Esophagus (tissue), 2 donors: Measurements from ENCODE around the gene RPS3. TPM values are rescaled to one million over a fixed set of nuclear protein-coding genes. Genes with fewer than 3 reads are reported as not detected.
A peak's percentile ranks its signal among the peaks of the same experiment; 100 is the strongest.
"Not testable (repeated sequence)": the region's sequence is repeated elsewhere in the genome, so short reads cannot be mapped to it uniquely, and the experiment has no call there.

Experiments used
- H3K27ac ChIP-seq, 2 donors: one replicate each; pipeline ENCODE4 v1.5.1; 2013; ENCODE audit warnings: low read depth in 2 of 2, mild to moderate bottlenecking in 2 of 2, inconsistent platforms in 1 of 2, low read length in 1 of 2, moderate library complexity in 1 of 2
- H3K27me3 ChIP-seq, 2 donors: one replicate each; pipeline ENCODE4 v1.6.1; 2013; ENCODE audit warnings: low read length in 2 of 2, control low read depth in 1 of 2, mild to moderate bottlenecking in 1 of 2; ENCODE audit not compliant: insufficient read depth in 2 of 2, control insufficient read depth in 1 of 2
- H3K36me3 ChIP-seq, 2 donors: one replicate each; pipeline ENCODE4 v1.6.1; 2013; ENCODE audit warnings: low read length in 1 of 2; ENCODE audit not compliant: control insufficient read depth in 2 of 2, insufficient read depth in 2 of 2
- H3K4me1 ChIP-seq, 2 donors: one replicate each; pipeline ENCODE4 v1.6.1; 2013; ENCODE audit warnings: low read length in 1 of 2; ENCODE audit not compliant: control insufficient read depth in 2 of 2, insufficient read depth in 2 of 2
- H3K4me3 ChIP-seq, 2 donors: one replicate each; pipeline ENCODE4 v1.5.1; 2013; ENCODE audit warnings: low read length in 2 of 2, mild to moderate bottlenecking in 2 of 2, low read depth in 1 of 2, moderate library complexity in 1 of 2
- H3K9me3 ChIP-seq, 2 donors: one replicate each; pipeline ENCODE4 v1.6.1; 2013; ENCODE audit warnings: mild to moderate bottlenecking in 2 of 2, low read depth in 1 of 2, low read length in 1 of 2, moderate library complexity in 1 of 2; ENCODE audit not compliant: control insufficient read depth in 2 of 2, insufficient read depth in 1 of 2
- WGBS, 2 donors: extraction: QIAGEN DNeasy Blood & Tissue Kit; methylation state at CpG; one replicate each; pipeline ENCODE4 v1.1.7; 2013; 5-methylcytosine and 5-hydroxymethylcytosine counted together
- polyA plus RNA-seq, 2 donors: library from polyadenylated mRNA; stranded (reverse); fragments of 200-250 nt; gene quantifications; one replicate each; pipeline ENCODE4 v1.2.3, GENCODE V29; 2013
- donor health status: healthy with polysubstance abuse.
- donor health status: Bipolar disorder and iron deficiency.

The RPS3 gene
- polyA plus RNA-seq, 2 donors, result 1,864 to 2,574 TPM

DNA sequence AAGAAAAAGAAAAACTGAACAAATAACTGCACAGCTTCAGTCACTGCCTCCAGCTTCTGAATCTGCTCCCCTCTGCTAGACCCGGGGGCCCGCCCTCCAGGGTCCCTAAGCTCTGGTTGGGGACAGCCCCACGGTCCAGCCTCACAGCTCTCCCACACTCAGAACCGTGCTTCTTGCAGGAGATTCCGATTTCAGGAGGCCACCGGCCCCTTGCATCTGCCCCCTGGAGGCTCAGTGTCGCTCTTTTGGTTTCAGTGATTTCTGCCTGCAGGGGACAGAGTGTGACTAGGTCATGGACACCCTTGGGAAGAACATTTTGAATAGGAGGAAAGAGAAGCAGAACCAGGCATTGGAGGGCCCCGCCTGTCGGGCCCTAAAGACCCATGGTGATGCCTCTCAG, 23.1 kb upstream of the RPS3 start:
- 88 to 90% methylated on average over 9 of the region's 9 CpGs for WGBS, 2 donors
- H3K4me1 ChIP-seq, result peaks cover 0 to 10% of the 10 kb centered on the region in 2 donors
- H3K9me3 ChIP-seq, result no peaks in the 10 kb centered on the region
- no peak overlapping the region for H3K27ac ChIP-seq
- no peaks in the 10 kb centered on the region for H3K36me3 ChIP-seq
- no peak overlapping the region for H3K4me3 ChIP-seq
- no peaks in the 10 kb centered on the region for H3K27me3 ChIP-seq

DNA sequence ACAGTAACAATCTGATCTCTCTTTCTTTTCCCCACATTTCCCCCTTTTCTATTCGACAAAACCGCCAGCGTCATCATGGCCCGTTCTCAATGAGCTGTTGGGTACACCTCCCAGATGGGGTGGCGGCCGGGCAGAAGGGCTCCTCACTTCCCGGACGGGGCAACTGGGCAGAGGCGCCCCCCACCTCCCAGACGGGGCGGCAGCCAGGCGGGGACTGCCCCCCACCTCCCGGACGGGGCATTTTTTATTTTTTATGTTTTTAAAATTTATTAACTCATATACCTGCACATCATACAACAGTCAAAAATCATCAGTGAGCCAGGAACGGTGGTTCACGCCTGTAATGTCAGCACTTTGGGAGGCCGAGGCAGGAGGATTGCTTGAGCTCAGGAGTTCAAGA, 20.5 kb upstream of the RPS3 start:
- 92 to 93% methylated on average over 17 of the region's 17 CpGs for WGBS, 2 donors
- not testable (repeated sequence) for H3K36me3 ChIP-seq

GRCh38 chr11:75380245-75380644, 19.1 kb upstream of the RPS3 start:
- H3K27ac ChIP-seq, result no peak overlapping the region
- WGBS, 2 donors, result 80 to 95% methylated on average over 2 of the region's 2 CpGs
- peaks cover 0 to 7% of the 10 kb centered on the region in 2 donors for H3K4me1 ChIP-seq
- no peaks in the 10 kb centered on the region for H3K9me3 ChIP-seq
- H3K36me3 ChIP-seq, result no peaks in the 10 kb centered on the region
- no peaks in the 10 kb centered on the region for H3K27me3 ChIP-seq
- H3K4me3 ChIP-seq, result no peak overlapping the region

More for the DNA sequence above, 20.5 kb upstream of the RPS3 start:
- H3K27me3 ChIP-seq, H3K27ac ChIP-seq, H3K9me3 ChIP-seq, H3K4me1 ChIP-seq, H3K4me3 ChIP-seq: not testable (repeated sequence)

DNA sequence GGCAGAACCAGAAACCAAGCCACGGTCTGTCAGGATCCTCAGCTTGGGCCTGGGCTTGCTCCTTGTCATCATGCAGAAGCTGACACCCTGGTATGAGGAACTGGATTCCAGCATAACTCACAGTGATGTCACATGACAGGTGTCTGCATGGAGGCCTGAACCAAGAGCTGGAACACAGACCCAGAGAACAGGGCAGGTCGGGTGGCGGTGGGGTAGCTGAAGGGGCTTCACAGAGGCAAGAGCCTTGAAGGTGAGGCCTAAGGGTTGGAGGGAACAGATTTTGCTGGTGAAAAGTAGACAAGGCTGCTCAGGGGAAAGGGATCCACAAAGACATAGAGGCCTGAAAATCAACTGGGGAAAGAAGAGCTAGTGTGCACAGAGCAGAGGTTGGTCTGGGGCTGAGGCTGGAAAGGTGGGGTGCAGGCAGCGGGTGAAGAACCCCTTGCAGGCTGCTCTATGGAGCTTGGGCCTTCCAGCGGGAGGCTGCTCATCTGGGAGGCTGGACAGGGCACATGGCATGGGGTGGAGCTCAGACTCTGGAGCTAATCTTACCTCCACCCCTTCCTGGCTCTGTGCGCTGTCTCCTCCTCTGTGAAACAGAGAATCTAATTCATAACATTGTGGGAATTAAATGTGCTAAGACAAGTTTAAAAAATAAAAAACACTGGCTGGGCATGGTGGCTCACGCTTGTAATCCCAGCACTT, 18.4 kb upstream of the RPS3 start:
- H3K27ac ChIP-seq, result peak overlapping the region; percentile 38 to 62
- H3K4me3 ChIP-seq, result no peak overlapping the region
- H3K4me1 ChIP-seq, result peaks cover 0 to 7% of the 10 kb centered on the region in 2 donors
- H3K9me3 ChIP-seq, result no peaks in the 10 kb centered on the region
- H3K36me3 ChIP-seq, result no peaks in the 10 kb centered on the region
- H3K27me3 ChIP-seq, result no peaks in the 10 kb centered on the region
- WGBS, 2 donors, result 60 to 68% methylated on average over 7 of the region's 7 CpGs

- 69 to 76% methylated on average over 3 of the region's 3 CpGs for WGBS, 2 donors
- H3K9me3 ChIP-seq, result no peaks in the 10 kb centered on the region
- no peak overlapping the region for H3K27ac ChIP-seq
- H3K36me3 ChIP-seq, result no peaks in the 10 kb centered on the region
- H3K27me3 ChIP-seq, result no peaks in the 10 kb centered on the region
- H3K4me3 ChIP-seq, result no peak overlapping the region
- peaks cover 0 to 7% of the 10 kb centered on the region in 2 donors for H3K4me1 ChIP-seq
Observed at GRCh38 chr11:75383246-75383645, 16.1 kb upstream of the RPS3 start.

- no peak overlapping the region for H3K27ac ChIP-seq
- no peaks in the 10 kb centered on the region for H3K9me3 ChIP-seq
- peaks cover 0 to 7% of the 10 kb centered on the region in 2 donors for H3K4me1 ChIP-seq
- H3K36me3 ChIP-seq, result no peaks in the 10 kb centered on the region
- H3K4me3 ChIP-seq, result no peak overlapping the region
- no peaks in the 10 kb centered on the region for H3K27me3 ChIP-seq
- 23 to 25% methylated on average over 24 of the region's 24 CpGs for WGBS, 2 donors
Observed at GRCh38 chr11:75384438-75385080, 14.8 kb upstream of the RPS3 start.

GRCh38 chr11:75386942-75387630, 12.2 kb upstream of the RPS3 start:
- Histone ChIP-seq H3K27me3 (no peaks in the 10 kb centered on the region), H3K36me3 (no peaks in the 10 kb centered on the region), H3K27ac (no peak overlapping the region), H3K4me1 (no peaks in the 10 kb centered on the region), H3K9me3 (no peaks in the 10 kb centered on the region), H3K4me3 (no peak overlapping the region)
- 45 to 49% methylated on average over 3 of the region's 3 CpGs for WGBS, 2 donors

- Histone ChIP-seq H3K27me3 (no peaks in the 10 kb centered on the region), H3K4me3 (no peak overlapping the region), H3K36me3 (no peaks in the 10 kb centered on the region), H3K9me3 (no peaks in the 10 kb centered on the region), H3K4me1 (no peaks in the 10 kb centered on the region), H3K27ac (no peak overlapping the region)
- WGBS, 2 donors, result 68 to 72% methylated on average over 3 of the region's 3 CpGs
Observed at GRCh38 chr11:75387736-75388294, 11.5 kb upstream of the RPS3 start.

- WGBS, 2 donors, result 26 to 27% methylated on average over 9 of the region's 9 CpGs
- no peaks in the 10 kb centered on the region for H3K9me3 ChIP-seq
- no peaks in the 10 kb centered on the region for H3K27me3 ChIP-seq
- H3K4me3 ChIP-seq, result no peak overlapping the region
- no peaks in the 10 kb centered on the region for H3K36me3 ChIP-seq
- peak overlapping the region in 1 of 2 donors; percentile 38 for H3K27ac ChIP-seq
- H3K4me1 ChIP-seq, result no peaks in the 10 kb centered on the region
Observed at GRCh38 chr11:75388386-75389275, 10.7 kb upstream of the RPS3 start.
